Measurements from ENCODE around the gene AKAP17A. TPM values are rescaled to one million over a fixed set of nuclear protein-coding genes. Genes with fewer than 3 reads are reported as not detected.

AKAP17A gene, protein sequence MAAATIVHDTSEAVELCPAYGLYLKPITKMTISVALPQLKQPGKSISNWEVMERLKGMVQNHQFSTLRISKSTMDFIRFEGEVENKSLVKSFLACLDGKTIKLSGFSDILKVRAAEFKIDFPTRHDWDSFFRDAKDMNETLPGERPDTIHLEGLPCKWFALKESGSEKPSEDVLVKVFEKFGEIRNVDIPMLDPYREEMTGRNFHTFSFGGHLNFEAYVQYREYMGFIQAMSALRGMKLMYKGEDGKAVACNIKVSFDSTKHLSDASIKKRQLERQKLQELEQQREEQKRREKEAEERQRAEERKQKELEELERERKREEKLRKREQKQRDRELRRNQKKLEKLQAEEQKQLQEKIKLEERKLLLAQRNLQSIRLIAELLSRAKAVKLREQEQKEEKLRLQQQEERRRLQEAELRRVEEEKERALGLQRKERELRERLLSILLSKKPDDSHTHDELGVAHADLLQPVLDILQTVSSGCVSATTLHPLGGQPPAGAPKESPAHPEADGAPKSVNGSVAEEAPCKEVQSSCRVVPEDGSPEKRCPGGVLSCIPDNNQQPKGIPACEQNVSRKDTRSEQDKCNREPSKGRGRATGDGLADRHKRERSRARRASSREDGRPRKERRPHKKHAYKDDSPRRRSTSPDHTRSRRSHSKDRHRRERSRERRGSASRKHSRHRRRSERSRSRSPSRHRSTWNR
- 12.7 TPM for total RNA-seq

DNA sequence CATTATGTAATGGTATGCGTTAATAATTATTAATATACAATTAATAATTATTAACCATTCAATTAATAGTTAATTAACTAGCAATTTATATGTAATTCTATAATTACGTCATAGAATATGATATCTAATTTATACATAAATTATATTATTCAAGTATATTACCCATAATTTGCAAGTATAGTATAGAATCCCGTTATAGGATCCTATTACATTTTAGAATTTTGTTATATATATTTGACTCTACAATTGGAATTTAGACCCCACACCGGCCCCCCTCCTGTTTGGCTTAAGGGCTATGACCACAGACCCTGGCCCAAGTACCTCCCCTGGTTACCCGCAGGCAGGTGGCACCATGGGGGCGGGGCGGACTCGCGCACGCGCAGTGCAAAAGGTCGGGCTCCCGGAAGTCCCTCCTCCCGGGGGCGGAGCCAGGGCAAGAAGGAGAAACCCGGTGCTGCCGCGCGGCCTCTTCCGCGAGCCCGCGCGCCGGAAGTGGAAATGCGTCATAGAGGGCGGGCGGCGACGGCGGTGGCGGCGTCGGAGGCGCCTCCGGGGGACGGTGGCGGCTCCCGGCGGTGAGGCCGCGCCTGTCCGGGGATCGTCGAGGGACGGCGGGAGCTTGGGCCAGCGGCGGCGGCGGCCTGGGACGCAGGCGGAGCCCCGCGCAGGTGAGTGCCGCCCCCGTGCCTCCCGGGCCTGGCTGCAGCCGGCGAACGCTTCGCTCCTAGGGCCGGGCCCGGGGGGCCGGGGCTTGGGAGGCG, at the start of gene AKAP17A:
AKAP17A (plus strand) TSS at position 503 of the 761 bp plus-strand sequence. CDS start 1,859 bp downstream, outside the sequence.

DNA sequence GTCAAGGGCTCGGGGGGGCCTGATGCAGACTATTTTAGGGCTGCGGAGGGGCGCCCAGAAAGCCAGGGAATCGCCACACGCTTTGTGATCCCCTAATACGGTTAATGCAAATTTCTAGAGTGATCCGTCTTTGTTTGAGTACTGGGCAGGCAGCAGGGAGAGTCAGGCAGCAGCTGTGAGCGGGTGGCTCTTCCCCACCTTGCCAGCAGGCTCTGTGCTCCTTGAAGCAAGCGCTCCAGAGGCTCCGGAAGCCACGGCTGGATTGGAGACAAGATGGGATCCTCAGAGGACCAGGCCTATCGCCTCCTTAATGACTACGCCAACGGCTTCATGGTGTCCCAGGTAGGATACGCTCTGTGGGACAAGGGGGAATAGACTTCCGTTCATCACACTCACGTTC, 23.5 kb downstream of the AKAP17A start, which contains the start of gene ASMT:
ASMT (plus strand) TSS at position 133 of the 400 bp plus-strand sequence; CDS start at position 274, 141 bp downstream.

Other genes starting within 250 kb of the AKAP17A start
- gene SLC25A6, start 199.5 kb upstream of the AKAP17A start, total RNA-seq = 150 TPM
- gene ASMTL, start 138.7 kb upstream of the AKAP17A start, total RNA-seq = 25.4 TPM
- gene P2RY8, start 54.4 kb upstream of the AKAP17A start, total RNA-seq = under 0.01 TPM
- not detected for gene ASMT, start 23.5 kb downstream of the AKAP17A start, total RNA-seq